AG04450 (cell line): ENCODE results near the gene RPS6KA4. TPM values are rescaled to one million over a fixed set of nuclear protein-coding genes. Genes with fewer than 3 reads are reported as not detected.
"Not testable (repeated sequence)": the region's sequence is repeated elsewhere in the genome, so short reads cannot be mapped to it uniquely, and the experiment has no call there.

Experiments used
- CTCF ChIA-PET: fragments of 300-600, 350-600 bp; formaldehyde crosslinking; extraction: SDS; loops from one replicate; lab custom pipeline; 2022; ENCODE audit warnings: antibody characterized with exemption, inconsistent platforms; lab: Charles Lee
- POLR2A ChIA-PET: fragments of 350-600 bp; formaldehyde crosslinking; extraction: SDS; loops from one replicate; lab custom pipeline; 2021; ENCODE audit warnings: antibody characterized with exemption, inconsistent platforms; lab: Yijun Ruan, JAX
- DNase-seq: peaks from one replicate; pipeline ENCODE4 v3.0.0-alpha.2; 2011; ENCODE audit warnings: low read depth, low spot score
- H3K27ac ChIP-seq: one replicate; pipeline ENCODE4 v1.5.1; 2012; ENCODE audit warnings: low read depth, low read length, control low read depth
- H3K27me3 ChIP-seq: one replicate; pipeline ENCODE4 v1.6.0; 2012; ENCODE audit warnings: low read length; ENCODE audit not compliant: control insufficient read depth, insufficient read depth
- H3K4me3 ChIP-seq: 2 replicates; pipeline ENCODE4 v1.5.1; 2011; ENCODE audit warnings: mild to moderate bottlenecking, low read depth, low read length, control low read depth
- H3K9me3 ChIP-seq: 2 replicates; pipeline ENCODE4 v1.5.1; 2012; ENCODE audit warnings: low read length; ENCODE audit not compliant: control insufficient read depth, insufficient read depth
- polyA plus RNA-seq: library from polyadenylated mRNA; depleted of rRNA; stranded (reverse); fragments of >200 nt; gene quantifications from 2 replicates; pipeline ENCODE4 v1.2.3, GENCODE V29; 2011
- TF ChIP-seq, protein P1 (sequence below): IDR thresholded peaks from 2 replicates; pipeline ENCODE4 v1.5.1; 2011; ENCODE audit warnings: low read depth, low read length, control low read depth, inconsistent platforms

The RPS6KA4 gene
- polyA plus RNA-seq, 1 experiment: 21.9 TPM

DNA sequence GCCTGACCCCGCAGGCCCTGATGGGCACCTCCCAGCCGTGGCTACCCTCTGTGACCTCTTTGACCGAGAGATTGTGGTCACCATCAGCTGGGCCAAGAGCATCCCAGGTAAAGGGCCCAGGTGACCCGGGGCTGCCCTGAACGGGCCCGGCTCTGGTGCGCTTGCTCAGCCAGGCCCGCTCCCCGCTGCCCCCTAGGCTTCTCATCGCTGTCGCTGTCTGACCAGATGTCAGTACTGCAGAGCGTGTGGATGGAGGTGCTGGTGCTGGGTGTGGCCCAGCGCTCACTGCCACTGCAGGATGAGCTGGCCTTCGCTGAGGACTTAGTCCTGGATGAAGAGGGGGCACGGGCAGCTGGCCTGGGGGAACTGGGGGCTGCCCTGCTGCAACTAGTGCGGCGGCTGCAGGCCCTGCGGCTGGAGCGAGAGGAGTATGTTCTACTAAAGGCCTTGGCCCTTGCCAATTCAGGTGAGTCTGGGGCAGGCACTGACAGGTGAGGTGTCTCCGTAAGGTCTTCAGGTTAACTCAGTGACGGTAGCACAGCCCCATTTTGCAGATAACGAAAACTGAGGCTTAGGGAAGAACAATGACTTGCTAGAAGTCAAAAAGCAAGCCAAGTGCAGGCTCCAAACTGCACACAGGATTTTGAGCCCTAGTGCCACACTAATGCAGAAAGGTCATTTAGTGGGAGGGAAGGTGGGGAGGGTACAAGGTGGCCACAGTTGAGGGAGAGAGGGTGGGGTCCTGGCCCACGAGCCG lies 44.0 kb upstream of the RPS6KA4 start:
- ChIA-PET POLR2A (no interaction called here), CTCF (no interaction called here)
- Histone ChIP-seq H3K4me3 (no peak overlapping the region), H3K9me3 (no peaks in the 10 kb centered on the region; the same call in 1 of the 2 replicates), H3K27me3 (no peaks in the 10 kb centered on the region), H3K27ac (no peak overlapping the region)
- no peak for DNase-seq
- TF ChIP-seq, protein P1, sequence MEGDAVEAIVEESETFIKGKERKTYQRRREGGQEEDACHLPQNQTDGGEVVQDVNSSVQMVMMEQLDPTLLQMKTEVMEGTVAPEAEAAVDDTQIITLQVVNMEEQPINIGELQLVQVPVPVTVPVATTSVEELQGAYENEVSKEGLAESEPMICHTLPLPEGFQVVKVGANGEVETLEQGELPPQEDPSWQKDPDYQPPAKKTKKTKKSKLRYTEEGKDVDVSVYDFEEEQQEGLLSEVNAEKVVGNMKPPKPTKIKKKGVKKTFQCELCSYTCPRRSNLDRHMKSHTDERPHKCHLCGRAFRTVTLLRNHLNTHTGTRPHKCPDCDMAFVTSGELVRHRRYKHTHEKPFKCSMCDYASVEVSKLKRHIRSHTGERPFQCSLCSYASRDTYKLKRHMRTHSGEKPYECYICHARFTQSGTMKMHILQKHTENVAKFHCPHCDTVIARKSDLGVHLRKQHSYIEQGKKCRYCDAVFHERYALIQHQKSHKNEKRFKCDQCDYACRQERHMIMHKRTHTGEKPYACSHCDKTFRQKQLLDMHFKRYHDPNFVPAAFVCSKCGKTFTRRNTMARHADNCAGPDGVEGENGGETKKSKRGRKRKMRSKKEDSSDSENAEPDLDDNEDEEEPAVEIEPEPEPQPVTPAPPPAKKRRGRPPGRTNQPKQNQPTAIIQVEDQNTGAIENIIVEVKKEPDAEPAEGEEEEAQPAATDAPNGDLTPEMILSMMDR: no peak

DNA sequence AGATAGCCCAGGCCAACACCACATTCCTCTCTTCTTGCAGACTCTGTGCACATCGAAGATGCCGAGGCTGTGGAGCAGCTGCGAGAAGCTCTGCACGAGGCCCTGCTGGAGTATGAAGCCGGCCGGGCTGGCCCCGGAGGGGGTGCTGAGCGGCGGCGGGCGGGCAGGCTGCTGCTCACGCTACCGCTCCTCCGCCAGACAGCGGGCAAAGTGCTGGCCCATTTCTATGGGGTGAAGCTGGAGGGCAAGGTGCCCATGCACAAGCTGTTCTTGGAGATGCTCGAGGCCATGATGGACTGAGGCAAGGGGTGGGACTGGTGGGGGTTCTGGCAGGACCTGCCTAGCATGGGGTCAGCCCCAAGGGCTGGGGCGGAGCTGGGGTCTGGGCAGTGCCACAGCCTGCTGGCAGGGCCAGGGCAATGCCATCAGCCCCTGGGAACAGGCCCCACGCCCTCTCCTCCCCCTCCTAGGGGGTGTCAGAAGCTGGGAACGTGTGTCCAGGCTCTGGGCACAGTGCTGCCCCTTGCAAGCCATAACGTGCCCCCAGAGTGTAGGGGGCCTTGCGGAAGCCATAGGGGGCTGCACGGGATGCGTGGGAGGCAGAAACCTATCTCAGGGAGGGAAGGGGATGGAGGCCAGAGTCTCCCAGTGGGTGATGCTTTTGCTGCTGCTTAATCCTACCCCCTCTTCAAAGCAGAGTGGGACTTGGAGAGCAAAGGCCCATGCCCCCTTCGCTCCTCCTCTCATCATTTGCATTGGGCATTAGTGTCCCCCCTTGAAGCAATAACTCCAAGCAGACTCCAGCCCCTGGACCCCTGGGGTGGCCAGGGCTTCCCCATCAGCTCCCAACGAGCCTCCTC lies 43.1 kb upstream of the RPS6KA4 start:
- H3K4me3 ChIP-seq, POLR2A ChIA-PET, H3K9me3 ChIP-seq, H3K27me3 ChIP-seq, DNase-seq, H3K27ac ChIP-seq: not testable (repeated sequence)
- CTCF ChIA-PET: interaction anchor here (2.5 kb wide), 1 partner anchor 16 kb away, joined by 23 read pairs; no protein-coding TSS in a partner anchor

DNA sequence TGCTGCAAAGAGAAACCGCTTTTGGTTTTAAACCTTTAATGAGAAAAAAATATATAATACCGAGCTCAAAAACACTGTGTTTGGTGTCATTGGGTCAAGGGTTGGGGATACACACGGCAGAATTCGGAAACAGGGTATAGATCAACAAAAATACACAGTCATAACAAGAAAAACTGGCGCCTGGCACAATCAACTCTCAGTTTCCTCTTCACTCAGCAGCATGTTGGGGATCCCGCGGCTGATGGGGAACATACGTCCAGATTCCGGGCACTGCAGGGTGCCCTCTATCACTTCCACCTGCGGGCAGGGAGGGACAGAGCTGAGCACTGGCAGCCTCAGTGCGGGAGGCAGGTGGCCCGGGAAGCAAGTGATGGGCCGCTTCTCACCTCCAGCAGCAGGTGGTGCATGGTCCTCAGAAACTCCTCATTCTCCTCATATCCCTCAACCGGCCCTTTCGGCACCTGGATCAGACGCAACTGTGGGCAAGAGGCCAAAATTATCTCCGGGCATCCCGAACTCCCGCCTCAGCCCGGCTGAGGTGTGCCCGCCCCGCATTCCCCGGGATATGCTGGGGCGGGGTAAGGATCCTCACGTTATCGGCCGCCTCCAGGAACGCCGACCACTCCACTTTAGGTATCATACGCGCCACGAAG lies 42.2 kb upstream of the RPS6KA4 start:
- no peak for DNase-seq
- H3K9me3 ChIP-seq: no peaks in the 10 kb centered on the region; the same call in 1 of the 2 replicates
- no peaks in the 10 kb centered on the region for H3K27me3 ChIP-seq
- ChIA-PET CTCF (interaction anchor here (1.2 to 2.5 kb wide), 7 partner anchors 12 to 133 kb away, joined by 4 to 38 read pairs (median 7); no protein-coding TSS in a partner anchor), POLR2A (interaction anchor here (0.6 to 1.9 kb wide), 11 partner anchors 8 to 135 kb away, joined by 3 to 10 read pairs (median 4); partner anchors contain the start of gene ESRRA)
- peak overlapping the region; percentile 90 for H3K4me3 ChIP-seq
- TF ChIP-seq, protein P1: no peak
- H3K27ac ChIP-seq: peak overlapping the region; percentile 96

DNA sequence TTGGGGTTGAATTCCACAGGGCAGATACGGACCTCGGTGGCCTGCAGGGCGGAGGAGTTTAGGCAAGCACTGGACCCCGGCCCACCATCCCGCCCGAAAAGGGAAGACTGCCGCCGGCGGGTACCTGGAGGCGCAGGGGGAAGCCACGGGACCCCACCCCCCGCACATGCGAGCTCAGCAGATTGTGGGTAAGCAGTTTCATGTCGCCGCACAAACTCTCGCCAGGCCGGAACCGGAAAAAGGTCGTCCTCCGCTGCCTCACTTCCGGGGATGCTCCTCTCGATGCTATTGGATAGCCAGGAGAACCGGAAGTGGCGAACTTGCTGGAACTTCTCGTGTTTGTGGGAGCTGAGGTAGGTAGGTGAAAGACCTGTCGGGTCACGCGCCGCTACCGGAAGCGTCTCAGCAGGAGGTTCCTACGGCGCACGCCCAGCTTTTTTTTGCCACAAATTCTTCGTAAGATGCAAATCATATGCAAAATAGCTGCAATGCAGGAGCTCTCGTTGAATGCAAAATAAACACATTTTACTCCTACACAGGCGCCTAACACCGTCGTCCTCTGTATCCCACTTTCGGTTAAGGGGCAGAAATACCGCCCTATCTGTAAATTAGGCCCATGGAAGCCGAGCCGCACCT lies 41.5 kb upstream of the RPS6KA4 start, which contains the start of gene TRMT112:
TRMT112 (minus strand) TSS at position 235 of the 636 bp plus-strand sequence; CDS start at position 202, 33 bp downstream.
- TF ChIP-seq, protein P1: no peak; the same call in 1 of the 2 replicates
- peak; percentile 92 for DNase-seq
- H3K27me3 ChIP-seq: no peaks in the 10 kb centered on the region
- H3K27ac ChIP-seq: peak within 1 kb of the TSS; percentile 96
- H3K4me3 ChIP-seq: peak within 1 kb of the TSS; percentile 90
- CTCF ChIA-PET: interaction anchor here (0.5 to 2.5 kb wide), 11 partner anchors 13 to 261 kb away, joined by 3 to 38 read pairs (median 4); no protein-coding TSS in a partner anchor
- POLR2A ChIA-PET: interaction anchor here (0.6 to 1.9 kb wide), 16 partner anchors 9 to 136 kb away, joined by 3 to 10 read pairs (median 4); partner anchors contain the start of genes ESRRA and STIP1
- no peaks in the 10 kb centered on the region; the same call in 1 of the 2 replicates for H3K9me3 ChIP-seq
